ENCODE measurements around the gene C12orf60. TPM values are rescaled to one million over a fixed set of nuclear protein-coding genes. Genes with fewer than 3 reads are reported as not detected.

The C12orf60 gene
- total RNA-seq, 6 experiments from 2014 or later: 0.38 to 0.83 (median 0.64) TPM

- Mint-ChIP-seq H3K4me1 (ENCODE audit: low read depth) (peaks cover 10% of the 10 kb centered on the region), H3K4me3 (no peak overlapping the region), H3K27ac (no peak overlapping the region), H3K9me3 (peaks cover 16% of the 10 kb centered on the region; the same call in 1 of the 2 replicates), H3K27me3 (ENCODE audit: insufficient read depth) (peaks cover 2% of the 10 kb centered on the region; the same call in 1 of the 2 replicates), H3K36me3 (ENCODE audit: low read depth) (no peaks in the 10 kb centered on the region)
- no peak for TF ChIP-seq CTCF (IDR thresholded peaks at IDR 0.05)
- DNase-seq: no peak
Observed at GRCh38 chr12:14858513-14858912, 55.0 kb downstream of the C12orf60 start.

- no peak overlapping the region for H3K4me3 Mint-ChIP-seq
- no peaks in the 10 kb centered on the region for H3K36me3 Mint-ChIP-seq (ENCODE audit: low read depth)
- H3K27ac Mint-ChIP-seq: no peak overlapping the region
- H3K4me1 Mint-ChIP-seq (ENCODE audit: low read depth): no peaks in the 10 kb centered on the region
- peaks cover 6% of the 10 kb centered on the region for H3K27me3 Mint-ChIP-seq (ENCODE audit: insufficient read depth)
- no peak for TF ChIP-seq CTCF (IDR thresholded peaks at IDR 0.05)
- H3K9me3 Mint-ChIP-seq: peaks cover 16% of the 10 kb centered on the region; the same call in 1 of the 2 replicates
- no peak for DNase-seq
Observed at GRCh38 chr12:14860490-14860889, 57.0 kb downstream of the C12orf60 start.

- Mint-ChIP-seq H3K27ac (no peak overlapping the region), H3K4me1 (ENCODE audit: low read depth) (no peaks in the 10 kb centered on the region)
- DNase-seq: peak; percentile 1
Observed at GRCh38 chr12:14868916-14869506, 65.5 kb downstream of the C12orf60 start.

GRCh38 chr12:14871247-14871646 is 67.8 kb downstream of the C12orf60 start:
- H3K4me1 Mint-ChIP-seq (ENCODE audit: low read depth): no peaks in the 10 kb centered on the region
- H3K27me3 Mint-ChIP-seq (ENCODE audit: insufficient read depth): no peaks in the 10 kb centered on the region
- H3K27ac Mint-ChIP-seq: no peak overlapping the region
- TF ChIP-seq CTCF (IDR thresholded peaks at IDR 0.05): no peak
- H3K36me3 Mint-ChIP-seq (ENCODE audit: low read depth): no peaks in the 10 kb centered on the region
- H3K4me3 Mint-ChIP-seq: no peak overlapping the region
- no peak for DNase-seq
- no peaks in the 10 kb centered on the region for H3K9me3 Mint-ChIP-seq

More at GRCh38 chr12:14868916-14869506, 65.5 kb downstream of the C12orf60 start:
- Mint-ChIP-seq H3K36me3 (ENCODE audit: low read depth) (no peaks in the 10 kb centered on the region), H3K4me3 (no peak overlapping the region), H3K27me3 (ENCODE audit: insufficient read depth) (peaks cover 4% of the 10 kb centered on the region), H3K9me3 (no peaks in the 10 kb centered on the region)
- no peak for TF ChIP-seq CTCF (IDR thresholded peaks at IDR 0.05)

- no peak overlapping the region for H3K4me3 Mint-ChIP-seq
- no peak overlapping the region for H3K27ac Mint-ChIP-seq
- DNase-seq: no peak
Observed at GRCh38 chr12:14871886-14872285, 68.4 kb downstream of the C12orf60 start.

More at GRCh38 chr12:14871886-14872285, 68.4 kb downstream of the C12orf60 start:
- Mint-ChIP-seq H3K36me3 (ENCODE audit: low read depth) (no peaks in the 10 kb centered on the region), H3K4me1 (ENCODE audit: low read depth) (no peaks in the 10 kb centered on the region), H3K27me3 (ENCODE audit: insufficient read depth) (no peaks in the 10 kb centered on the region), H3K9me3 (no peaks in the 10 kb centered on the region)
- no peak for TF ChIP-seq CTCF (IDR thresholded peaks at IDR 0.05)

Data from HFFc6 (cell line).